Activated T-cell treated with anti-CD3 and anti-CD28 coated beads, Interleukin-2, amount 50 U/mL, for 4 hours (primary cell): ENCODE results near the gene RAD9A. TPM values are rescaled to one million over a fixed set of nuclear protein-coding genes. Genes with fewer than 3 reads are reported as not detected.

Source experiments
- ATAC-seq, 2 donors: fragments of 200-7000 bp; cut with Tn5 transposase; one replicate each; pipeline ENCODE4 v1.10.0; 2021
- DNase-seq: peaks from one replicate; pipeline ENCODE4 v3.0.0-alpha.2; 2020
- H3K27me3 Mint-ChIP-seq: one replicate; pipeline ENCODE4 v1.8.0; 2021; ENCODE audit warnings: low read depth, mixed read lengths
- H3K36me3 Mint-ChIP-seq: one replicate; pipeline ENCODE4 v1.8.0; 2022; ENCODE audit warnings: mixed read lengths; ENCODE audit not compliant: insufficient read depth
- H3K4me1 Mint-ChIP-seq: one replicate; pipeline ENCODE4 v1.8.0; 2021; ENCODE audit warnings: low read depth, mixed read lengths
- H3K4me3 Mint-ChIP-seq: one replicate; pipeline ENCODE4 v1.8.0; 2021; ENCODE audit warnings: mild to moderate bottlenecking, moderate library complexity, mixed read lengths
- H3K9me3 Mint-ChIP-seq: one replicate; pipeline ENCODE4 v1.8.0; 2021; ENCODE audit warnings: mixed read lengths
- total RNA-seq, 3 donors: library from RNA; stranded (reverse); gene quantifications; one replicate each; pipeline ENCODE4 v1.2.1, GENCODE V29; 2021

Gene RAD9A
- total RNA-seq, 3 donors from 2014 or later, result 36.2 to 40.0 (median 36.2) TPM

DNA sequence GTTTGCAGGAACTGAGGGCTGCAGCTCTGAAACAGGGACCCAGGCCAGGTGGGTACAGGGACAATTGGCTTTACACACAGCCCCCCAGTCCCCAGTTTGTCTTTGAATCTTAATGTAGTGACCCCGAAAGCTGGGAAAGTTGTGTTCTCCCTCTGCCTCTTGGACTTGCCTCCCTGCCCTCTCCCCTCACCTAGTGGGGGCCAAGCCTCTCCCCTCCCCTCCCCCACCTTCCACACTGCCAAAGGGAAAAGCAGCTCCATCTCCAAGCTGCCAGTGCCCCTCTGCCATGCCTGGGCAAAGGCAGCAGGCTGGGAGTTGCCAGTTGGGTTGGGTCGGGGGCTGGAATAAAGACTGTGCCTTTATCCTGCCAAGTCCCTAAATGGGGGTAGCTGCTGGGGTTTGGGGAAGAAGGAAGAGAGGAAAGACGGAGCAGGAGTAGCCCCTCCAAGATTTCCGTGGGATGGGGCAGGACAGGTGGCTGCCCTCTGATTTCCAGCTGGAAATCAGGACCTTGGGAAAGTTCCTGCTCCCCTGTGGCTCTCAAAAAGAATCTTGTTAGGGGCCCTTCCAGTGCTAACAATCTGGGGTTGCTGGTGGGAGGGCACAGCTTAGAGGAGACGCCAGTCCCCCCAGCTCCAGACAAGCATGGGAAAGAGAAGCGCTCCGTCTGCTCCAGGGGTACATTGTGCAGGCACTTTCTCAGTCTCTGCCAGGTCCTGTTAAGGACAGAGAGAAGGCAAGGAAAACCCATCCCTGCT, 15.5 kb upstream of the RAD9A start:
- DNase-seq, result no peak
- H3K4me1 Mint-ChIP-seq, result peaks cover 23% of the 10 kb centered on the region
- ATAC-seq, result no peak
- peaks cover 12% of the 10 kb centered on the region for H3K27me3 Mint-ChIP-seq
- H3K9me3 Mint-ChIP-seq, result no peaks in the 10 kb centered on the region
- H3K36me3 Mint-ChIP-seq, result no peaks in the 10 kb centered on the region
- no peak overlapping the region for H3K4me3 Mint-ChIP-seq

DNA sequence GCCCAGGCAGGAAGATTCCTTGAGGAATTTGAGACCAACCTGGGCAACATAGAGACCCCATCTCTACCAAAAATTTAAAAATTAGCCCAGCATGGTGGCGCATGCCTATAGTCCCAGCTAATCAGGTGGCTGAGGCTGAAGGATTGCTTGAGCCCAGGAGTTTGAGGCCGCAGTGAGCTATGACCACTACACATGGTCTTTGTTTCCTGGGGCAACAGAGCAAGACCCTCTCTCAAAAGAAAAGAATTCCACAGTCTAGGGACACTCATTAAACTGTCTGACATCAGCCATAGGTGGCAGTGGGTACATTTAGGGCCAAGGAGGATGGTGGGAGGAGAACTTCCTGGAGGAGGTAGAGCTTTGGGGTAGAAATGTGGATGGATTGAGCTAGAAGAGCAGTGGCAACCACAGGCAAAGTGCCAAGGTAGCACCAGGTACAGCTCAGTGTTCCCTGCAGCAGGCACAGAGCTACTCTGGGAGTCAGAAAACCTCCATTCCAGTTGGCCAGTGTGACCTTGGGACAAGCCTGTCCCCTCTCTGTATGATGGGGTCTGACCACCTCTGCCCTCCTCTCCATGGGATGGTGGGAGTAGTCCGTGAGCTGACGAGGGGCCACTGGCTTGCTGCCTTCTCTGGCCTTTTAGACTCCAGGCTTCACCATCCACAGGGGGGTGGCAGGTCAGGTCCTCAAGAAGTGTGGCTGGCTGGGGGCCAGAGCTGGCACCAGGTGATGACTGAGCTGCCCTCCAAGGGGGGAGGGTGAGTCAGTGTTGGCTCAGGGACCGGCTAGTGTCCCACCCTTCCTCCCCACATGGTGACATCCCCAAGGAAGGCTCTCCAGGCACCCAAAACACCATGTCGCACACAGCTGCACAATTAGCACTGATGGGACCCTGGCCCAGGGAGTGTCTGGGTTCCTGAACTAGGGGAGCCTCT, 14.6 kb upstream of the RAD9A start:
- peaks cover 6% of the 10 kb centered on the region for H3K27me3 Mint-ChIP-seq
- H3K4me1 Mint-ChIP-seq, result peaks cover 18% of the 10 kb centered on the region
- DNase-seq (no peak), ATAC-seq (no peak)
- H3K36me3 Mint-ChIP-seq, result no peaks in the 10 kb centered on the region
- H3K4me3 Mint-ChIP-seq, result no peak overlapping the region
- no peaks in the 10 kb centered on the region for H3K9me3 Mint-ChIP-seq

DNA sequence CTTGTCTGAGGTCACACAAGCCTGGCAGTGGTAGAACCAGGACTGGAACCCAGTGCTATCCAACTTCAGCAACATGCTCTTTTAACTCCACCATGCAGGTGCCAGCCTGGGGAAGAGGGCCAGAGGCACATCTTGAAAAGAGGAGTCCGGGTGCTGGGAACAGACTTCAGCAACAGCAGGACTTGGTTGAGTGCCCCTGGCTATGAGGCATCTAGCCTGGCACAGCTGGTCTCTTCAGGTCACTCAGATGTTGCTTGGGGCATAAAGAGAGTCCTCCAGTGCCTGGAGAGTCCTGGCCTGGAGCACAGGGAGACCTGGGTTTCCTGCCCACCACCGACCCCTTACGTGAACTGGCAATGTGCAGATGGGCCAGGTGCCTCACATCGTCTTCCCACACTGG, 13.2 kb upstream of the RAD9A start:
- ATAC-seq, result no peak
- H3K4me3 Mint-ChIP-seq, result no peak overlapping the region
- H3K4me1 Mint-ChIP-seq, result peaks cover 18% of the 10 kb centered on the region
- H3K27me3 Mint-ChIP-seq, result peaks cover 6% of the 10 kb centered on the region
- no peaks in the 10 kb centered on the region for H3K36me3 Mint-ChIP-seq
- no peaks in the 10 kb centered on the region for H3K9me3 Mint-ChIP-seq
- no peak for DNase-seq

DNA sequence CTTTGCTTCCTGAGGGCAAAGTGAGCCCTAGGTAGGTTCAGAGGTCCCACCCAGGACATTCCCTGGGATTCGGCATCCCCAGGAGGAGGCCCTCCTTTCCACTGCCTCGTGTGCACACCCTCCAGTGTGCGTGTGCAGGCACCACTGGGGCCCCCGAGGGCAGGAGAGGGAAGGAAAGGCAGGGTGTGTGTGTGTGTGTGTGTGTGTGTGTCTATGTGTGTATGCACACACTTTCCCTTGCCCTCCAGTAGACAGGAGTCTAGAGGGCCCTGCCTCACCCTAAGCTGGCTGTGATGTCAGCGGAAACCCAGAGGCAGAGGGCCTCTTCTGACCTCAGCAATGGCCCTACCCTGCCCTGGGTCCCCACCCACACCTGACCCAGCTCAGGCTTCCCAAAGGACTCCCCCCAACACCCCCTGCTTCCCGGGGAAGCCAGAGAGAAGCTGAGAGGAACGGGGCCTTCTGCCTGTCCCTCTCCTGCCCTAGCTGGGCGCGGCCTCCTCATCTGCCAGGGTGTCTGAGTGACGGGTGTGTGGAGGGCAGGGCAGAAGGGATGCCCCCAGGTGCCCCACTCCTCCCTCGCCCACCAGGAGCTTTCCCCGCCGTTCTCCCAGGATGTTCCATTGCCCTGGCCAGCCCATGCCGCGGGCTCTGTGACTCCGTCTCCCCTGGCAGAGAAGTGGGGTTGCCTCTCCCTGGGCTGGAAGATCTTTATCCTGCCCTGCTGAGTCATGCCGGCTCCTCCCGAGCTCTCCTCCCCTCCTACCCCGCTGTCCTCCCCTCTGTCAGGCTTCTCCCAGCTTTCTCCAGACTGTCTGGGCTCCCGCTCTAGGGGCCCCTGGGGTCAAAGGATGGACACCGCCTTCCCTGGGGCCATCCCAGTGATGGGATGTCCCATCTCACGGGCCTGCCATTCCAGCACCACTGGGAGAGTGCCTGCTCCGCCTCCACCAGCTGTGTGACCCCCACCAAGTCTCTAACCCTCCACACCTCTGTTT, 12.4 kb upstream of the RAD9A start:
- no peaks in the 10 kb centered on the region for H3K9me3 Mint-ChIP-seq
- ATAC-seq, result no peak
- no peak overlapping the region for H3K4me3 Mint-ChIP-seq
- no peaks in the 10 kb centered on the region for H3K36me3 Mint-ChIP-seq
- H3K4me1 Mint-ChIP-seq, result peaks cover 13% of the 10 kb centered on the region
- no peak for DNase-seq
- H3K27me3 Mint-ChIP-seq, result peaks cover 6% of the 10 kb centered on the region

DNA sequence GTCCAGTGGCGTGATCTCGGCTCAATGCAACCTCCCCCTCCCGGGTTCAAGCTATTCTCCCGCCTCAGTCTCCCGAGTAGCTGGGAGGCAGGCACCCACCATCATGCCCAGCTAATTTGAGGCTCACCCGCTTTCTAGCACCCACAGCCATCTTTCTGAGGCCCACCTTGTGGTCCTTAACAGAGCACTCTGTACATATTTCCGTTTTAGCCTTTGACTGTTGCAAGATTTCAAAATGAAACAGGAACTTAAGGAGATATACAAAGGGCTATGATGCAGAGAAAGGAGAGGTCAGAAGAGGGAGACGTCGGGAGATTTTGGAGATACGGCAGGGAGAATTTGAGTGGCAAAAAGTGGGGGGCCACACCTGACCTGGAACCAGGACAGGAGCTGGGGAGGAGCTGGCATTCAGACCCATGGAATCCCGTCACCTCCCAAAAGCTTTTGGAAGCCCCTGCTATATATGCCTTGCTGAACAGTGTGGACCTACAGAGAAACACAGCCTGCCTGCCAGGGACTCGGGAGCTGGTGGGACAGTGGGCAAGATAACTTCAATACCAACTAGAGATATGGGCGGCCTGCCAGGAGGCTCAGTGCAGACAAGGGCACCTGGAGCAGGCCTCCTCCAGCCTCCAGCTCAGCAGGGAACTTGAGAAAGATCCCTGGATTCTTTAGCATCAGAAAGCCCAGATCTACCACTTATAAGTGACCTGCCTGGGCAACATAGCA, 10.4 kb upstream of the RAD9A start:
- Mint-ChIP-seq H3K4me3 (no peak overlapping the region), H3K27me3 (no peaks in the 10 kb centered on the region), H3K36me3 (no peaks in the 10 kb centered on the region), H3K4me1 (peaks cover 5% of the 10 kb centered on the region), H3K9me3 (no peaks in the 10 kb centered on the region)
- DNase-seq (no peak), ATAC-seq (no peak)

DNA sequence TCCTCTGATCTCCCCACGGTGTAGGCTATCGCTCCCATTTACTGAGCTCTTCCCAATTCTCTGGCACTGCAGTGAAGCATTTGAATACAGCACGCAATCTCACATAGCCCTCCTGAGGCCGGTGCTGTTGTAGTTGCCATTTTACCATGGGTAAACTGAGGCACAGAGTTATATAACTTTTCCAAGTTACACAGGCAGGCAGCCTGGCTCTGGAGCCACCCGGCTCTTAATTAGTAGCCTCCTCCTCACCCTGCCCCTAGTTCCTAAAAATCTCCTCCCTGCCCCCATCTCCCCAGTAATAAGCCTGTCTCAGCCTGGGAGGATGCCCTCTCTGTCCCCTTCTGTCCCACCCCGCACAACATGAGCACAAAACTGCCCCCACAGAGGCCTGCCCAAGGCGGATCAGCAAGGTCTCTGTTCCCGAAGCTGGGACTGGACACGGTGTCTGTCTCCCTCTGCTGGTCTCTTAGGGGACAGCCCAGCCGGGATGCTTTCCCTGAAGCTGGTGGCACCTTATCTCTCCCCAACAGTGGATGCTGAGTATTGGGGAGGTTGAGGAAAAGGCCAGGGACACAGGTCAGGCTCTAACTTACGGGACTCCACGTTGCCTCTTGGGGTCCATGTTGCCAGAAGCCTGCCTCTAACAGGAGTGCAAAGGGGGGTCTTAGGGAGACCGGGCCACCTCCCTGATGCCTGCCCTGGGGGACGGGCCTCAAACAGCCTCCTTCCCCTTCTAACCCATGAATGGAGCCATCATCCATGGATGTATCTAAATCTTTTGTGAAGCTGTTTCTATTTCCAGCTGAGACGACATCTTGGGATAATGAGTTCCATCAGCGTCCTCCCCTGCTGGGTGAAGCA, 9.3 kb upstream of the RAD9A start:
- H3K4me1 Mint-ChIP-seq, result peaks cover 5% of the 10 kb centered on the region
- DNase-seq, result peak; percentile 83
- no peaks in the 10 kb centered on the region for H3K36me3 Mint-ChIP-seq
- H3K4me3 Mint-ChIP-seq, result no peak overlapping the region
- H3K9me3 Mint-ChIP-seq, result no peaks in the 10 kb centered on the region
- no peaks in the 10 kb centered on the region for H3K27me3 Mint-ChIP-seq
- peak; percentile 94 for ATAC-seq

DNA sequence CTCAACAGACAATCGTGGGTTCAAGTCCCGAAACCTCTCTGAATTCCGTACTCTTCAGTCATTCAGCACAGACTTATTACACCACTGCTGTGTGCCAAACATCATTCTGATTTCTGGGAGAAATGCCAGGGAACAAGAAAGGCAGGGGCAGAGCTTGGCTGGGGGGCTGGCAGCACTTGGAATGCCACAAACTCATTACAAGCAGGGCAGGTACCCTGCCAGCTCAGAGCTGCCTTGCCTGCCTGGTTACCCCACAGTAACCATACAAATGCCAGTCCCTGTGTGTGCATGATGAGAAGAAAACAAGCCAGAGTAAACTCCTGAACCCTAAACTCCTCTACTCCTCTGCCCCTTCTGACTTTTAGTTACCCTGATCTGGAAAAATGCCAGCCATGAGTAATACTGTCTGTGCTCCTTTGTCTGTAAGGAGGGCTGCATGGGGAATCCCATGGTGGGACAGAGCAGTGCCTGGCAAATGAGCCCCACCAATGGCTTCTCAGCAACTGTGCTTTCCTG, 6.9 kb upstream of the RAD9A start:
- no peak for ATAC-seq
- no peaks in the 10 kb centered on the region for H3K27me3 Mint-ChIP-seq

DNA sequence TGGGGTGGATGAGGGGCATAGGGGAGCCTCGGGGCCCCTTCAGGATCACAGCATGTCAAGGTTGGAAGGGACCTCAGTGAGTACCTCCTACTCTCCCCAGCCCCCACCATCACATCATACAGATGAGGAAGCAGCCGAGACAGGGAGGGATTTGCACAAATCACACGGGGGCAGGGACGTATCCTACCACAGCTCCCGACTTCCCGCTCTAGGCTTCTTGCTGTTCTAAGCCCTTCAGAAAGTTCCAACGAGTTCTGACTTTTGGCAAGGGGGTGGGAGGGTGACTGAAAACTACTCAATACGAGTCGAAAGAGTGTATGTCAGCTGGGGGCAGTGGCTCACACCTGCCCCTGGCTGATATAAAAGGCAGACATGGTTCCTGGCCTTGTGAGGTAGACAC, 4.7 kb upstream of the RAD9A start:
- no peaks in the 10 kb centered on the region for H3K36me3 Mint-ChIP-seq
- no peak for DNase-seq
- H3K27me3 Mint-ChIP-seq, result no peaks in the 10 kb centered on the region
- peaks cover 18% of the 10 kb centered on the region for H3K4me1 Mint-ChIP-seq
- ATAC-seq, result no peak
- H3K9me3 Mint-ChIP-seq, result no peaks in the 10 kb centered on the region
- no peak overlapping the region for H3K4me3 Mint-ChIP-seq

More for the DNA sequence above, 6.9 kb upstream of the RAD9A start:
- Mint-ChIP-seq H3K36me3 (no peaks in the 10 kb centered on the region), H3K4me1 (peaks cover 13% of the 10 kb centered on the region), H3K9me3 (no peaks in the 10 kb centered on the region), H3K4me3 (no peak overlapping the region)
- DNase-seq, result no peak

DNA sequence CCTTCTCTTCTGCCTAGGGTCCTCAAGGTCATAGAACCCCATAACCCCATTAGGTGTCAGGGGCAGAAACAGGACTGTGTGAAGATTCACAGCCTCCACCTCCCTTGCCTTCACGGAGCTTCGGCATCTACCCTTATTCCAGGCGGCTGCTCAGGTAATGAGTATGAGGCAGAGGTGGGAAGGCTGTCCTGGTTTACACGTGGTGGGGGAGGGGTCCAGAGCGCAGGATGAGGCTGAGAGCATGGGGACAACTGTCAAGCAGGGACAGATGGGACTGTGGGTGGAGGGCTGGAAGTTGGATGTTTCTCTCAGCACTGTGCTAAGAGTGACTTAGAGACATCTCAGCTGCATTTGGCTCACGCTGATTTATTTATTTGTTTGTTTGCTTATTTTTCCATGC, 4.3 kb upstream of the RAD9A start:
- H3K4me3 Mint-ChIP-seq, result no peak overlapping the region
- DNase-seq (no peak), ATAC-seq (no peak)
- no peaks in the 10 kb centered on the region for H3K9me3 Mint-ChIP-seq
- H3K36me3 Mint-ChIP-seq, result no peaks in the 10 kb centered on the region
- peaks cover 19% of the 10 kb centered on the region for H3K4me1 Mint-ChIP-seq
- no peaks in the 10 kb centered on the region for H3K27me3 Mint-ChIP-seq

DNA sequence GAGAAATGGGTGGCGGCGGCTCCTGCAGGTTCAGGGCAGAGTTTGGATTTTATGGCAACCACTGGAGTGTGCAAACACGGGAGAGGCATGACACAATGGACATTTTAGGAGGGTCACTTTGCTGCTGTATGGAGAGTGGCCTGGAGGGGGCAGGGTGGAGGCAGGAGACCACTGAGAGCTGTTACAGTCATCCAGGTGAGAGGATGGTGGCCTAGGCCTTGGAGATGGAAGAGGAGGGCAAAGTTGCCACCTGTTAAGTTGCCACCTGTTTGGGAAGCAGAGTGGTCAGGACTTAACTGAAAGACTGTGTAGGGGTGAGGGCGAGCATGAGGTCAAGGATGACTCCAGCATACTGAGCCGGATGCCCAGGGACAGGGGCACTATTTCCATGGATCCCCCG, 2.3 kb upstream of the RAD9A start:
- Mint-ChIP-seq H3K27me3 (no peaks in the 10 kb centered on the region), H3K9me3 (no peaks in the 10 kb centered on the region), H3K4me1 (peaks cover 32% of the 10 kb centered on the region), H3K4me3 (peak overlapping the region; percentile 64), H3K36me3 (peaks cover 2% of the 10 kb centered on the region)
- ATAC-seq (peak in 1 of 2 donors; percentile 19), DNase-seq (peak; percentile 54)

DNA sequence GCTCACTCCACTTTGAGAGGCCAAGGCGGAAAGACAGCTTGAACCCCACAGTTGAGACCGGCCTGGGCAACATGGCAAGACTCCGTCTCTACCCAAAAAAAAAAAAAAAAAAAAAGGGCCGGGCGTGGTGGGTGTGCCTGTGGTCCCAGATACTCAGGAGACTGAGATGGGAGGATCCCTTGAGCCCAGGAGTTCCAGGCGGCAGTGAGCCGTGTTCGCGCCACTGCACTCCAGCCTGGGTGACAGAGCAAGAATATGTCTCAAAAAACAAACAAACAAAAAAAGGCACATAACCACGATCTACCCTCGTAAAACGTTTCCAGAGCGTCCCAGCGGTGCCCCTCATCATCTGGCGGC, 861 bp upstream of the RAD9A start:
- peaks cover 2% of the 10 kb centered on the region for H3K36me3 Mint-ChIP-seq

DNA sequence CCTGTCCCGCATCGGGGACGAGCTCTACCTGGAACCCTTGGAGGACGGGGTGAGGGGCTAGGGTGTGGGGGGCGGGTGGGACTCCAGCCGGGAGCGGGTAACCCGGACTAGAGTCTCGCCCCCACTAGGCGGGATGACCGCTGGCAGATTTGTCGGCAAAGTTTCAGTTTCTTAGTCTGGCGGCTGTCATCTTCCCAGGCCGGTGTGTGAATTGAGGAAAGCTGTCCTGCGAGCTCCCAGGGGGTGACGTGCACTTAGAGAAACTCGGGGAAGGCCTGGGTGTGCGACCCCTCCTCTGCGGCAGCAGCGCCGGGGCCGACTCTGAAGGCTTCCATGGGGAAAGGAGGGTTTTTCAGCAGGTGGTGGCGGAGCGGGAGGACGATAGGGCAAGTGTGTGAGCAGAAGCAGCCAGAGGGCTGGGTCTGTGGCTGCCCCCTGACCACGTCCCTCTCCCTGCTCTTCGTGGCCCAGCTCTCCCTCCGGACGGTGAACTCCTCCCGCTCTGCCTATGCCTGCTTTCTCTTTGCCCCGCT, 463 bp downstream of the RAD9A start:
- H3K36me3 Mint-ChIP-seq, result peaks cover 2% of the 10 kb centered on the region
- H3K4me1 Mint-ChIP-seq, result peaks cover 40% of the 10 kb centered on the region
- no peak for DNase-seq
- no peak for ATAC-seq
- no peaks in the 10 kb centered on the region for H3K27me3 Mint-ChIP-seq
- H3K4me3 Mint-ChIP-seq, result peak overlapping the region; percentile 92
- no peaks in the 10 kb centered on the region for H3K9me3 Mint-ChIP-seq

More for the DNA sequence above, 861 bp upstream of the RAD9A start:
- DNase-seq (no peak), ATAC-seq (no peak)
- Mint-ChIP-seq H3K9me3 (no peaks in the 10 kb centered on the region), H3K27me3 (no peaks in the 10 kb centered on the region), H3K4me1 (peaks cover 32% of the 10 kb centered on the region), H3K4me3 (peak overlapping the region; percentile 92)
